ENCODE results near the gene GPR176.

The GPR176 gene

GRCh38 chr15:39785841-39786240 is 134.2 kb downstream of the GPR176 start:
- no peak for DNase-seq (ENCODE audit: low read depth in 2 of 2, low spot score in 1 of 2)

- no peak for DNase-seq (ENCODE audit: low read depth in 2 of 2, low spot score in 1 of 2)
Measured at GRCh38 chr15:39785139-39785538, 134.9 kb downstream of the GPR176 start.

- DNase-seq (ENCODE audit: low read depth in 2 of 2, low spot score in 1 of 2) = no peak
Measured at GRCh38 chr15:39784638-39785037, 135.4 kb downstream of the GPR176 start.

- no peak for DNase-seq (ENCODE audit: low read depth in 2 of 2, low spot score in 1 of 2)
Measured at GRCh38 chr15:39784125-39784524, 135.9 kb downstream of the GPR176 start.

GRCh38 chr15:39783244-39783820 is 136.7 kb downstream of the GPR176 start:
- no peak for DNase-seq (ENCODE audit: low read depth in 2 of 2, low spot score in 1 of 2)

- DNase-seq (ENCODE audit: low read depth in 2 of 2, low spot score in 1 of 2) = peak; percentile 85 to 89
Measured at GRCh38 chr15:39782441-39783138, 137.5 kb downstream of the GPR176 start, which contains the start of gene FSIP1. Gene FSIP1, minus strand, starts transcription at chr15:39782841. Its CDS starts 6,317 bp downstream, at chr15:39776524.

GRCh38 chr15:39781967-39782302 is 138.1 kb downstream of the GPR176 start:
- DNase-seq (ENCODE audit: low read depth in 2 of 2, low spot score in 1 of 2) = no peak

- DNase-seq (ENCODE audit: low read depth in 2 of 2, low spot score in 1 of 2) = no peak
Measured at GRCh38 chr15:39781147-39781966, 138.7 kb downstream of the GPR176 start.

GRCh38 chr15:39778021-39778420 is 142.0 kb downstream of the GPR176 start:
- DNase-seq (ENCODE audit: low read depth in 2 of 2, low spot score in 1 of 2) = no peak

- no peak for DNase-seq (ENCODE audit: low read depth in 2 of 2, low spot score in 1 of 2)
Measured at GRCh38 chr15:39777496-39777895, 142.6 kb downstream of the GPR176 start.

- no peak for DNase-seq (ENCODE audit: low read depth in 2 of 2, low spot score in 1 of 2)
Measured at GRCh38 chr15:39776068-39776467, 144.0 kb downstream of the GPR176 start.

GRCh38 chr15:39774688-39775267 is 145.3 kb downstream of the GPR176 start:
- no peak for DNase-seq (ENCODE audit: low read depth in 2 of 2, low spot score in 1 of 2)

- DNase-seq (ENCODE audit: low read depth in 2 of 2, low spot score in 1 of 2) = no peak
Measured at GRCh38 chr15:39770748-39771689, 149.0 kb downstream of the GPR176 start.

- no peak for DNase-seq (ENCODE audit: low read depth in 2 of 2, low spot score in 1 of 2)
Measured at GRCh38 chr15:39767921-39768320, 152.1 kb downstream of the GPR176 start.

GRCh38 chr15:39761006-39761405 is 159.1 kb downstream of the GPR176 start:
- DNase-seq (ENCODE audit: low read depth in 2 of 2, low spot score in 1 of 2) = no peak

GRCh38 chr15:39756806-39757522 is 163.1 kb downstream of the GPR176 start:
- DNase-seq (ENCODE audit: low read depth in 2 of 2, low spot score in 1 of 2) = no peak

GRCh38 chr15:39752991-39753390 is 167.1 kb downstream of the GPR176 start:
- DNase-seq (ENCODE audit: low read depth in 2 of 2, low spot score in 1 of 2) = no peak

- DNase-seq (ENCODE audit: low read depth in 2 of 2, low spot score in 1 of 2) = no peak
Measured at GRCh38 chr15:39752246-39752645, 167.8 kb downstream of the GPR176 start.

Measured in stimulated activated CD8-positive, alpha-beta memory T cell treated with anti-CD3 and anti-CD28 coated beads, Interleukin-4, amount 100 ng/mL, for 4 hours (primary cell).